H1 (cell line): ENCODE data around the gene MACROD2. TPM values are rescaled to one million over a fixed set of nuclear protein-coding genes. Genes with fewer than 3 reads are reported as not detected.

Experiments used
- CTCF ChIA-PET: fragments of 300-600 bp; sonication (Branson Sonifier 250); formaldehyde crosslinking; loops from one replicate; lab custom pipeline; 2021; ENCODE audit not compliant: partially characterized antibody; lab: Charles Lee
- POLR2A ChIA-PET: fragments of 300-600 bp; sonication (Branson Sonifier 250); formaldehyde crosslinking; loops from one replicate; lab custom pipeline; 2021; ENCODE audit warnings: inconsistent platforms; ENCODE audit not compliant: partially characterized antibody; lab: Charles Lee
- DNase-seq, 2 experiments: peaks; one replicate each; pipeline versions ENCODE4 v3.0.0 to v3.0.0-alpha.2; 2010 to 2022; ENCODE audit warnings: low spot score in 2 of 2, low read depth in 1 of 2, mixed read lengths in 1 of 2
- FAIRE-seq: peaks from 2 replicates; lab custom pipeline; 2011; peaks lifted over from hg19 to GRCh38; lab: Jason Lieb, UNC
- H2AFZ ChIP-seq: 2 replicates; pipeline ENCODE4 v1.8.1; 2012; ENCODE audit warnings: low read length, inconsistent platforms
- H2AK5ac ChIP-seq: 2 replicates; pipeline ENCODE4 v1.6.1; 2013; ENCODE audit warnings: low read depth, low read length
- H2BK120ac ChIP-seq: replicated peaks from 2 replicates; pipeline ENCODE3; 2013; ENCODE audit warnings: low read depth, low read length, inconsistent platforms
- H2BK12ac ChIP-seq: 2 replicates; pipeline ENCODE4 v1.6.1; 2013; ENCODE audit warnings: low read depth, low read length
- H2BK15ac ChIP-seq: 2 replicates; pipeline ENCODE4 v1.6.1; 2013; ENCODE audit warnings: low read length
- H2BK20ac ChIP-seq: 2 replicates; pipeline ENCODE4 v1.6.1; 2013; ENCODE audit warnings: low read length
- H2BK5ac ChIP-seq: 2 replicates; pipeline ENCODE4 v1.6.1; 2013; ENCODE audit warnings: low read depth, low read length
- H3K14ac ChIP-seq: 2 replicates; pipeline ENCODE4 v1.6.1; 2013; ENCODE audit warnings: inconsistent platforms; ENCODE audit not compliant: insufficient read length
- H3K18ac ChIP-seq: 2 replicates; pipeline ENCODE4 v1.6.1; 2013; ENCODE audit warnings: low read length; ENCODE audit errors: extremely low read depth
- H3K23ac ChIP-seq: 2 replicates; pipeline ENCODE4 v1.6.1; 2013; ENCODE audit warnings: inconsistent platforms; ENCODE audit not compliant: insufficient read length
- H3K23me2 ChIP-seq: 2 replicates; pipeline ENCODE4 v1.6.1; 2013; ENCODE audit warnings: low read depth, low read length
- H3K27ac ChIP-seq: 2 replicates; pipeline ENCODE4 v1.6.1; 2011; ENCODE audit warnings: low read depth, low read length, inconsistent platforms
- H3K27me3 ChIP-seq, 4 experiments: replicated peaks in 1 of 4; 1 replicate in 1 of 4; 2 replicates in 3 of 4; pipeline versions ENCODE4 v1.6.1 to v1.8.1; 2011 to 2013; ENCODE audit warnings: low read length in 3 of 4, mild to moderate bottlenecking in 3 of 4, inconsistent platforms in 2 of 4, mixed read lengths in 2 of 4, moderate library complexity in 1 of 4; ENCODE audit not compliant: control insufficient read depth in 3 of 4, insufficient read depth in 3 of 4; ENCODE audit errors: extremely low read depth in 1 of 4
- H3K36me3 ChIP-seq, 4 experiments: 2 replicates each; pipeline versions ENCODE4 v1.6.1 to v1.8.1; 2011 to 2013; ENCODE audit warnings: mild to moderate bottlenecking in 4 of 4, low read length in 3 of 4, moderate library complexity in 2 of 4, control low read depth in 1 of 4, inconsistent platforms in 1 of 4; ENCODE audit not compliant: insufficient read depth in 4 of 4, control insufficient read depth in 2 of 4
- H3K4ac ChIP-seq: replicated peaks from 2 replicates; pipeline ENCODE3; 2013; ENCODE audit warnings: low read length, low read depth, mixed read lengths, inconsistent platforms; ENCODE audit not compliant: insufficient read length
- H3K4me1 ChIP-seq, 4 experiments: replicated peaks in 1 of 4; 1 replicate in 1 of 4; 2 replicates in 3 of 4; pipeline versions ENCODE4 v1.6.1 to v1.8.1; 2011 to 2013; ENCODE audit warnings: low read length in 3 of 4, inconsistent platforms in 2 of 4, mixed read lengths in 1 of 4; ENCODE audit not compliant: insufficient read depth in 4 of 4, control insufficient read depth in 3 of 4
- H3K4me2 ChIP-seq, 2 experiments: 2 replicates each; pipeline versions ENCODE4 v1.6.1 to v1.8.1; 2011 to 2013; ENCODE audit warnings: low read depth in 2 of 2, low read length in 2 of 2, control low read depth in 1 of 2, inconsistent platforms in 1 of 2, mild to moderate bottlenecking in 1 of 2; ENCODE audit not compliant: insufficient read depth in 1 of 2
- H3K4me3 ChIP-seq, 4 experiments: fragments of 200-600, 300-600 bp in 1 of 4; sonication (generic), shearing (Covaris generic), sonication (Bioruptor Twin) in 1 of 4; 2 replicates each; pipeline versions ENCODE4 v1.5.1 to v1.8.1; 2011 to 2016; ENCODE audit warnings: low read length in 4 of 4, low read depth in 3 of 4, control low read depth in 2 of 4, inconsistent platforms in 2 of 4, mild to moderate bottlenecking in 2 of 4, mixed read lengths in 1 of 4, moderate library complexity in 1 of 4; ENCODE audit not compliant: insufficient read depth in 2 of 4; ENCODE audit errors: extremely low read depth in 1 of 4
- H3K56ac ChIP-seq: replicated peaks from 2 replicates; pipeline ENCODE3; 2013; ENCODE audit warnings: low read depth, mild to moderate bottlenecking, mixed read lengths, low read length, inconsistent platforms; ENCODE audit not compliant: insufficient read length
- H3K79me1 ChIP-seq: 2 replicates; pipeline ENCODE4 v1.6.1; 2013; ENCODE audit warnings: low read depth, low read length, control low read depth
- H3K79me2 ChIP-seq, 2 experiments: 2 replicates each; pipeline versions ENCODE4 v1.6.1 to v1.8.1; 2012 to 2013; ENCODE audit warnings: low read length in 2 of 2, mild to moderate bottlenecking in 2 of 2, inconsistent platforms in 1 of 2; ENCODE audit not compliant: insufficient read depth in 2 of 2, control insufficient read depth in 1 of 2
- H3K9ac ChIP-seq, 4 experiments: replicated peaks in 1 of 4; 1 replicate in 1 of 4; 2 replicates in 3 of 4; pipeline versions ENCODE4 v1.6.1 to v1.8.1; 2011 to 2013; ENCODE audit warnings: low read depth in 3 of 4, low read length in 3 of 4, control low read depth in 2 of 4, mild to moderate bottlenecking in 2 of 4, moderate library complexity in 2 of 4, inconsistent platforms in 1 of 4; ENCODE audit errors: extremely low read depth in 1 of 4
- H3K9me3 ChIP-seq, 2 experiments: 2 replicates each; pipeline versions ENCODE4 v1.6.1 to v1.8.1; 2012 to 2013; ENCODE audit warnings: mild to moderate bottlenecking in 2 of 2, moderate library complexity in 2 of 2, control low read depth in 1 of 2, inconsistent platforms in 1 of 2, low read depth in 1 of 2, low read length in 1 of 2, mixed read lengths in 1 of 2; ENCODE audit not compliant: insufficient read depth in 2 of 2
- H4K20me1 ChIP-seq, 2 experiments: replicated peaks in 1 of 2; 2 replicates each; pipeline versions ENCODE3 to v1.8.1; 2011 to 2013; ENCODE audit warnings: inconsistent platforms in 2 of 2, low read length in 2 of 2, mild to moderate bottlenecking in 1 of 2; ENCODE audit not compliant: insufficient read depth in 2 of 2, control insufficient read depth in 1 of 2
- H4K5ac ChIP-seq: 2 replicates; pipeline ENCODE4 v1.6.1; 2013; ENCODE audit warnings: low read length, low read depth, mixed read lengths, inconsistent platforms; ENCODE audit not compliant: insufficient read length
- H4K8ac ChIP-seq: 2 replicates; pipeline ENCODE4 v1.8.0; 2013; ENCODE audit warnings: mild to moderate bottlenecking, moderate library complexity, low read length, inconsistent platforms; ENCODE audit not compliant: insufficient read depth; ENCODE audit errors: extremely low read depth
- H4K91ac ChIP-seq: replicated peaks from 2 replicates; pipeline ENCODE3; 2013; ENCODE audit warnings: low read length, mixed read lengths, inconsistent platforms; ENCODE audit not compliant: insufficient read length
- WGBS, 2 experiments: shearing (Covaris generic) in 1 of 2; methylation state at CpG; one replicate each; pipeline versions ENCODE4 v1.1.6 to v1.1.7; 2013 to 2015; ENCODE audit warnings: low lambda C conversion rate in 2 of 2, mixed read lengths in 2 of 2, inconsistent platforms in 1 of 2, low coverage in 1 of 2, missing lambda C conversion rate in 1 of 2; ENCODE audit not compliant: insufficient replicate concordance in 2 of 2, insufficient coverage in 1 of 2, insufficient read length in 1 of 2; ENCODE audit errors: extremely low coverage in 1 of 2, missing lambda C conversion rate in 1 of 2; 5-methylcytosine and 5-hydroxymethylcytosine counted together
- polyA plus RNA-seq, 7 experiments: library from polyadenylated mRNA; depleted of rRNA in 3 of 7; stranded (reverse) in 5 of 7; unstranded in 2 of 7; fragments of >200 nt in 5 of 7; fragments of 200-250 nt in 2 of 7; gene quantifications; 1 replicate in 5 of 7; 2 replicates in 1 of 7; 4 replicates in 1 of 7; pipeline versions ENCODE4 v1.2.1 to v1.2.3, GENCODE V29; 2011 to 2013; ENCODE audit warnings: missing spikeins in 2 of 7, mixed read lengths in 2 of 7
- total RNA-seq: library from RNA; stranded (reverse); fragmentation: NEBNext Ultra II Directional; extraction: Animal tissue kit (Norgen Biotek cat#: 25700); gene quantifications from 2 replicates; pipeline ENCODE4 v1.2.1, GENCODE V29; 2021

MACROD2 gene
- total and polyA plus RNA-seq, 2 of the 8 experiments (the other 6 are each of a cell fraction or from before 2014, with no cell fraction given) = 0.70 to 3.9 TPM

DNA sequence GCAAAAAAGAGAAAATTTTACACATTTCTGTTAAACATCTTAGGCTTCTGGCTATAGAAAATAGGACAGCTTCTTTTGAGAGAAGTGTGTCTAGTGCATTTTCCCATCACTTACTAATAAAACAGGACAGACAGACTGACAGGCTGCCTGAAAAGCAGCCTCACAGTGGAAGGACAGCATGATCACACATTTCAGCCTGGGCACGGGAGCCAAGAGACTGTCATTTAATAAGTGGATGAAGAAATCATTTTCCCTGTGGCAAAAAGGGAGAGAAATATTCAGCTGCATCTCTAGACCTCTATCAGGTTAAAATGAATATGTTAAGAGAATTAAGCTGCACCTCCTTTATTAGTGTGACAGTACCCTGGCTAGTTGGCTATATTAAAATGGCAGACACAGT, 1617.5 kb downstream of the MACROD2 start:
- no peak overlapping the region for H4K8ac ChIP-seq
- H3K27me3 ChIP-seq = peaks cover 0 to 1% (median 0%) of the 10 kb centered on the region in 4 experiments; a peak in 1 of 7 replicates
- no peak overlapping the region for H4K91ac ChIP-seq
- no peak overlapping the region for H3K4ac ChIP-seq
- no peaks in the 10 kb centered on the region for H3K79me1 ChIP-seq
- no peaks in the 10 kb centered on the region for H3K23me2 ChIP-seq
- no peak overlapping the region for H2BK20ac ChIP-seq
- FAIRE-seq (no peak), DNase-seq (no peak)
- H3K14ac ChIP-seq = no peak overlapping the region
- H3K18ac ChIP-seq = no peak overlapping the region
- POLR2A ChIA-PET = no interaction called here
- H3K4me1 ChIP-seq = no peaks in the 10 kb centered on the region
- no peaks in the 10 kb centered on the region for H3K9me3 ChIP-seq
- CTCF ChIA-PET = interaction anchor here (2.4 kb wide), 1 partner anchor 12 kb away, joined by 5 read pairs; no protein-coding TSS in a partner anchor
- H3K9ac ChIP-seq = no peak overlapping the region
- H2BK15ac ChIP-seq = no peak overlapping the region
- no peak overlapping the region for H2BK5ac ChIP-seq
- no peak overlapping the region for H2BK12ac ChIP-seq
- H2AFZ ChIP-seq = no peak overlapping the region
- no peaks in the 10 kb centered on the region for H3K36me3 ChIP-seq
- WGBS, 2 experiments = 76% methylated on average over 1 of the region's 1 CpG; no CpG with 5 or more reads in 1 of the 2 experiments
- no peak overlapping the region for H3K4me3 ChIP-seq
- no peak overlapping the region for H3K56ac ChIP-seq
- no peak overlapping the region for H4K5ac ChIP-seq
- H2BK120ac ChIP-seq = no peak overlapping the region
- H4K20me1 ChIP-seq = no peaks in the 10 kb centered on the region
- H3K23ac ChIP-seq = no peak overlapping the region
- H2AK5ac ChIP-seq = no peak overlapping the region
- no peak overlapping the region for H3K4me2 ChIP-seq
- no peaks in the 10 kb centered on the region for H3K79me2 ChIP-seq
- H3K27ac ChIP-seq = no peak overlapping the region
